Prostate gland (tissue), 2 donors: ENCODE data around the gene DDX53. TPM values are rescaled to one million over a fixed set of nuclear protein-coding genes. Genes with fewer than 3 reads are reported as not detected.

ENCODE experiments used
- DNase-seq: peaks from one replicate; pipeline ENCODE4 v3.0.0-alpha.2; 2019; ENCODE audit warnings: low spot score
- H3K27ac ChIP-seq, 2 donors: fragments of 200-600 bp; sonication (generic); 2 replicates each; pipeline ENCODE4 v1.5.1; 2017 to 2019
- H3K27me3 ChIP-seq: fragments of 200-600 bp; sonication (generic); replicated peaks from 2 replicates; pipeline ENCODE4 v1.5.1; 2019; ENCODE audit not compliant: insufficient read depth
- H3K36me3 ChIP-seq, 2 donors: fragments of 200-600 bp; sonication (generic); 1 replicate in 1 of 2; 2 replicates in 1 of 2; pipeline versions ENCODE4 v1.5.1 to v1.8.1; 2017 to 2019
- H3K4me1 ChIP-seq: fragments of 200-600 bp; sonication (generic); replicated peaks from 2 replicates; pipeline ENCODE4 v1.5.1; 2019
- H3K4me3 ChIP-seq, 2 donors: fragments of 200-600 bp; sonication (generic); 2 replicates each; pipeline ENCODE4 v1.5.1; 2017 to 2019
- H3K9me3 ChIP-seq: fragments of 200-600 bp; sonication (generic); 2 replicates; pipeline ENCODE4 v1.5.1; 2017
- POLR2A ChIP-seq: fragments of 450-650 bp; IDR thresholded peaks from one replicate; pipeline ENCODE4 v1.6.1; 2016; ENCODE audit warnings: antibody characterized with exemption, mild to moderate bottlenecking
- POLR2AphosphoS5 ChIP-seq: sonication (generic); formaldehyde crosslinking; IDR thresholded peaks from one replicate; pipeline ENCODE4 v1.6.1; 2017; ENCODE audit warnings: antibody characterized with exemption
- whole genome bisulfite sequencing: methylation state at CpG from one replicate; pipeline ENCODE4 v1.1.5; 2018; 5-methylcytosine and 5-hydroxymethylcytosine counted together
- intact Hi-C: fragments of 100-400 bp; cut with DNase I; formaldehyde crosslinking; loops from one replicate; pipeline ENCODE4 v1.14.2; 2022
- total RNA-seq, 2 donors: library from RNA; depleted of rRNA; stranded (reverse); fragments of >200 nt; gene quantifications; one replicate each; pipeline ENCODE4 v1.1.0, GENCODE V29; 2016
- TF ChIP-seq, protein P1 (sequence below), 4 experiments: fragments of 200-600 bp in 2 of 4; fragments of 450-650 bp in 2 of 4; sonication (generic) in 2 of 4; IDR thresholded peaks; 1 replicate in 3 of 4; 2 replicates in 1 of 4; pipeline ENCODE4 v1.5.1; 2016 to 2019; ENCODE audit warnings: antibody characterized with exemption in 4 of 4, mild to moderate bottlenecking in 2 of 4, moderate library complexity in 2 of 4

The DDX53 gene
- total RNA-seq, 2 donors from 2014 or later: 2.3 TPM; not detected in 1

DNA sequence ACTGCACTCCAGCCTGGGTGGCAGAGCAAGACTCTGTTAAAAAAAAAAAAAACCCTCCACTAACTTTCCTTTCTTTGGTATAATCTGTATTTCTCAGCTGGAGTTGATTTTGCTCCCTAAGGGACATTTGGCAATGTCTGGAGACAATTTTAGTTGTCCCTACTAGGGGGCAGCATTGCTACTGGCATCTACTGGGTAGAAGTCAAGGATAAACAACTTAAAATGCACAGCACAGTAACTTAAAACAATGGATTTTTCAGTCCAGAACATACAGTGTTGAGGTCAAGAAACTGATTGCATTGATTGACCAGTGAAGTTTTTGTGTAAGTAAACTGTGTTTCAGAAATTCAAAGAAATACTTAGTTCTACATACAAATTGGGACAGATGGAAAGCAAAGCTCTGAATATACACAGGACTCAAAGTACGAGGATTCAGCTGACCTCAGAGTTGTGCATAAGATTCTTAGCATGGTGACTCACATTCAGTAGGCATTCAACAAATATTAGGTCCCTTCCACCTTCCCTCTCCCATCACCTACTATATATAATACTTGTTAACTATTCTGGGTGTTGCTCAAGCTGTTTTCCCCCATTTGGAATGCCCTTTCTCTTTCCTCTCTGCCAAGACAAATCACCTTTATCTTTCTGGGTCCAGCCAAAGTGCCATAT, 8.8 kb downstream of the DDX53 start:
- intact Hi-C loops: no loop called here

DNA sequence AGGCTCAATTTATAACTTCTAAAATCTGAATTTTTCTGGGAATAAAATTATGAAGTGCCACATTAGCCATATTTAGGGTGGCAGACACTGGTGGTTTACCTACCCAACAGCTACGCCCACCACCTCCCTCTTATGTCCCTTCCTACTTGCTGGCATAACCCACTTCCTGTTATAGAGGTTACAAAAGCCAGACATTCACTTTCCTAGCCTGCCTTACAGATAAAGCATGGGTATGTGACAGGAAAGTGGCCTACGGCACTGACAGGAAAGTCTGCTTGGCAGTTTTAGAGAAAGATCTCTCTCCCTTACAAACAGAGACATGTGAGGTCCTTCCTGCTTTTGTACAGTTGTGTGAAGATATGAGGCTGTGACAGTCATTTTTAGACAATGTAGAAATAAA, 12.4 kb downstream of the DDX53 start:
- no peak for DNase-seq
- no peaks in the 10 kb centered on the region for H3K4me1 ChIP-seq
- 81% methylated on average over 2 of the region's 2 CpGs for WGBS
- intact Hi-C loops: loop anchor here (10.0 kb wide), 1 partner anchor 303 kb away; no protein-coding TSS in a partner anchor
- no peak overlapping the region for H3K27ac ChIP-seq
- TF ChIP-seq POLR2A: no peak
- TF ChIP-seq POLR2AphosphoS5: no peak
- TF ChIP-seq, protein P1, sequence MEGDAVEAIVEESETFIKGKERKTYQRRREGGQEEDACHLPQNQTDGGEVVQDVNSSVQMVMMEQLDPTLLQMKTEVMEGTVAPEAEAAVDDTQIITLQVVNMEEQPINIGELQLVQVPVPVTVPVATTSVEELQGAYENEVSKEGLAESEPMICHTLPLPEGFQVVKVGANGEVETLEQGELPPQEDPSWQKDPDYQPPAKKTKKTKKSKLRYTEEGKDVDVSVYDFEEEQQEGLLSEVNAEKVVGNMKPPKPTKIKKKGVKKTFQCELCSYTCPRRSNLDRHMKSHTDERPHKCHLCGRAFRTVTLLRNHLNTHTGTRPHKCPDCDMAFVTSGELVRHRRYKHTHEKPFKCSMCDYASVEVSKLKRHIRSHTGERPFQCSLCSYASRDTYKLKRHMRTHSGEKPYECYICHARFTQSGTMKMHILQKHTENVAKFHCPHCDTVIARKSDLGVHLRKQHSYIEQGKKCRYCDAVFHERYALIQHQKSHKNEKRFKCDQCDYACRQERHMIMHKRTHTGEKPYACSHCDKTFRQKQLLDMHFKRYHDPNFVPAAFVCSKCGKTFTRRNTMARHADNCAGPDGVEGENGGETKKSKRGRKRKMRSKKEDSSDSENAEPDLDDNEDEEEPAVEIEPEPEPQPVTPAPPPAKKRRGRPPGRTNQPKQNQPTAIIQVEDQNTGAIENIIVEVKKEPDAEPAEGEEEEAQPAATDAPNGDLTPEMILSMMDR (IDR thresholded peaks at IDR 0.05): no peak
- H3K4me3 ChIP-seq: no peak overlapping the region
- H3K9me3 ChIP-seq: no peaks in the 10 kb centered on the region
- no peaks in the 10 kb centered on the region for H3K27me3 ChIP-seq
- H3K36me3 ChIP-seq: no peaks in the 10 kb centered on the region

More for the DNA sequence above, 8.8 kb downstream of the DDX53 start:
- Histone ChIP-seq H3K27me3 (no peaks in the 10 kb centered on the region), H3K4me1 (no peaks in the 10 kb centered on the region), H3K4me3 (no peak overlapping the region), H3K27ac (no peak overlapping the region), H3K9me3 (no peaks in the 10 kb centered on the region), H3K36me3 (no peaks in the 10 kb centered on the region)
- 57% methylated on average over 1 of the region's 1 CpG for WGBS
- TF ChIP-seq, protein P1 (IDR thresholded peaks at IDR 0.05): peak in 2 of 4 experiments; percentile 16 to 19
- TF ChIP-seq POLR2A: no peak
- DNase-seq: no peak

DNA sequence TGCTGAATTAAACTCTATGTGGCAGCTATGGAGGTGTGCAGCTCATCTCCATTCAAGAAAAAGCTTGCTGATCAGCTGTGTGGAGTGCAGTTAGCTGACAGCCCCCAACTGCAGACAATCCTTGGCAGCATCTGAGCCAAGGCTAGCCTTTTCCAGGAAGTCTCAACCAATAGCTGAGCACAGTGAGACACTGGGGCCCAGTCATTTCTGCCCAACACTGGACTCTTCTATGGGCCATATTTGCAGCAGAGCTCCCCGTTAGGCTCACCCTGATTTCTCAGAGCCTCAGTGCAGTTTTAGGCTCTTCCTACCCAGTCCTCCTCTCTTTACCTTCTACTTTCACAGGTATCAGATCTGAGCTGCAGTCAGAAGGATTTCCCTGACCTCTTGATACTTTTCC, 12.9 kb downstream of the DDX53 start:
- Histone ChIP-seq H3K27ac (no peak overlapping the region), H3K9me3 (no peaks in the 10 kb centered on the region), H3K4me1 (no peaks in the 10 kb centered on the region), H3K27me3 (no peaks in the 10 kb centered on the region), H3K36me3 (no peaks in the 10 kb centered on the region), H3K4me3 (no peak overlapping the region)
- 89% methylated on average over 1 of the region's 1 CpG for WGBS
- intact Hi-C loops: loop anchor here (10.0 kb wide), 1 partner anchor 302 kb away; no protein-coding TSS in a partner anchor
- DNase-seq: no peak
- TF ChIP-seq, protein P1 (IDR thresholded peaks at IDR 0.05): no peak
- TF ChIP-seq POLR2AphosphoS5: no peak
- no peak for TF ChIP-seq POLR2A

DNA sequence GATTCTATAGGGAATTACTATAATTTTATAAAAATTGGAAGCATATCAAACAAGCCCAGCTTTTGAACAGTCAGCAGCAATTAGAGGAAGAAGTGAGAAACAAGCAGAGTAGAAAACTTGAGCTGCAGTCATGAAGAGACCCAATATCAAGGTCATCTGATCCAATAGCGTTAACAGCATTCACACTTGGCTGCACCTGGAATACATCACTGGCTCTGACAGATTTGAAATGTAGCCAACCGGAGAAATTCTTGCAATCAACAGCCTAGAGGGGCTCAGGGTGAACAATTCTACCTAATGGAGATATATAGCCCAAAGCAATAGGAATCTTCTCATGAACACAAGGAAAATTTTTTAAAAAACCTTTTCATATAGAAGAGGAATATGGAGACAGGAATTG, 13.6 kb downstream of the DDX53 start:
- no peak for DNase-seq

More for the DNA sequence above, 13.6 kb downstream of the DDX53 start:
- no peaks in the 10 kb centered on the region for H3K4me1 ChIP-seq
- H3K36me3 ChIP-seq: no peaks in the 10 kb centered on the region
- WGBS: 68% methylated on average over 2 of the region's 2 CpGs
- no peak overlapping the region for H3K4me3 ChIP-seq
- TF ChIP-seq, protein P1 (IDR thresholded peaks at IDR 0.05): no peak
- TF ChIP-seq POLR2A: no peak
- TF ChIP-seq POLR2AphosphoS5: no peak
- no peak overlapping the region for H3K27ac ChIP-seq
- H3K9me3 ChIP-seq: no peaks in the 10 kb centered on the region
- H3K27me3 ChIP-seq: no peaks in the 10 kb centered on the region
- intact Hi-C loops: loop anchor here (10.0 kb wide), 1 partner anchor 301 kb away; no protein-coding TSS in a partner anchor
